K562 (cell line): ENCODE measurements around the gene LAG3. TPM values are rescaled to one million over a fixed set of nuclear protein-coding genes. Genes with fewer than 3 reads are reported as not detected.

Experiments used
- ATAC-seq: fragments of 200-7000 bp; cut with Tn5 transposase; 3 replicates; pipeline ENCODE4 v1.9.1; 2020; ENCODE audit warnings: moderate library complexity
- BruUV-seq: library from RNA; stranded (reverse); fragments of 400-500 nt; replicated peaks from 2 replicates; lab custom pipeline; 2021; lab: Mats Ljungman, UMichigan
- CTCF ChIA-PET: fragments of 300-600 bp; formaldehyde crosslinking; extraction: SDS; loops from one replicate; lab custom pipeline; 2021; ENCODE audit warnings: low intra/inter-chr PET ratio; lab: Yijun Ruan, JAX
- POLR2A ChIA-PET: fragments of 300-600, 350-650 bp; sonication (Branson Sonifier 250); formaldehyde crosslinking; extraction: SDS; loops from one replicate; lab custom pipeline; 2021; ENCODE audit warnings: antibody characterized with exemption, inconsistent platforms; lab: Yijun Ruan, JAX
- DNase-seq, 4 experiments: peaks; one replicate each; pipeline versions ENCODE4 v3.0.0 to v3.0.0-alpha.2; 2011 to 2018; ENCODE audit warnings: low spot score in 3 of 4, mixed read lengths in 3 of 4; ENCODE audit errors: extremely low read depth in 1 of 4
- FAIRE-seq: peaks from 2 replicates; lab custom pipeline; 2011; peaks lifted over from hg19 to GRCh38; lab: Jason Lieb, UNC
- H2AFZ ChIP-seq: 2 replicates; pipeline ENCODE4 v1.6.0; 2011; ENCODE audit warnings: low read depth, low read length, control low read depth, inconsistent platforms
- H3K27ac ChIP-seq: fragments of 200-600 bp; 3 replicates; pipeline ENCODE4 v1.8.0; 2011; ENCODE audit warnings: low read depth, mild to moderate bottlenecking, control low read depth, inconsistent platforms, low read length, moderate library complexity, mixed read lengths; ENCODE audit errors: extremely low read depth
- H3K27me3 ChIP-seq, 2 experiments: fragments of 300-600 bp in 1 of 2; 2 replicates in 1 of 2; 3 replicates in 1 of 2; pipeline versions ENCODE4 v1.6.0 to v1.8.0; 2011; ENCODE audit warnings: inconsistent platforms in 2 of 2, low read length in 2 of 2, mild to moderate bottlenecking in 1 of 2, mixed read lengths in 1 of 2, moderate library complexity in 1 of 2; ENCODE audit not compliant: control insufficient read depth in 2 of 2, insufficient read depth in 2 of 2
- H3K36me3 ChIP-seq: fragments of 300-600 bp; 3 replicates; pipeline ENCODE4 v1.8.0; 2011; ENCODE audit warnings: mild to moderate bottlenecking, low read length, inconsistent platforms; ENCODE audit not compliant: control insufficient read depth, insufficient read depth
- H3K4me1 ChIP-seq, 2 experiments: fragments of 200-600 bp in 1 of 2; replicated peaks in 1 of 2; 2 replicates in 1 of 2; 3 replicates in 1 of 2; pipeline versions ENCODE4 v1.5.1 to v1.8.0; 2011; ENCODE audit warnings: inconsistent platforms in 2 of 2, low read length in 2 of 2, mild to moderate bottlenecking in 1 of 2, mixed read lengths in 1 of 2, moderate library complexity in 1 of 2; ENCODE audit not compliant: control insufficient read depth in 2 of 2, insufficient read depth in 2 of 2
- H3K4me2 ChIP-seq: 2 replicates; pipeline ENCODE4 v1.6.1; 2011; ENCODE audit warnings: low read length, control low read depth, inconsistent platforms, mixed read lengths; ENCODE audit not compliant: insufficient read depth
- H3K4me3 ChIP-seq: fragments of 200-600 bp; sonication (generic), shearing (Covaris generic); 2 replicates; pipeline ENCODE4 v1.5.1; 2016; ENCODE audit warnings: control low read depth, inconsistent platforms
- H3K79me2 ChIP-seq: fragments of 200-600 bp; 3 replicates; pipeline ENCODE4 v1.8.0; 2011; ENCODE audit warnings: low read length, inconsistent platforms; ENCODE audit not compliant: control insufficient read depth, insufficient read depth
- H3K9ac ChIP-seq, 2 experiments: 2 replicates each; pipeline versions ENCODE4 v1.6.0 to v1.6.1; 2011; ENCODE audit warnings: low read depth in 2 of 2, low read length in 2 of 2, control low read depth in 1 of 2, inconsistent platforms in 1 of 2, mild to moderate bottlenecking in 1 of 2, mixed read lengths in 1 of 2; ENCODE audit not compliant: insufficient read depth in 1 of 2
- H3K9me1 ChIP-seq: one replicate; pipeline ENCODE4 v1.6.0; 2011; ENCODE audit warnings: inconsistent platforms, mild to moderate bottlenecking, low read length, moderate library complexity; ENCODE audit not compliant: control insufficient read depth, insufficient read depth
- H3K9me3 ChIP-seq: replicated peaks from 2 replicates; pipeline ENCODE4 v1.5.1; 2011; ENCODE audit warnings: low read depth, low read length, inconsistent platforms; ENCODE audit not compliant: control insufficient read depth, insufficient read depth
- H4K20me1 ChIP-seq: replicated peaks from 2 replicates; pipeline ENCODE4 v1.6.1; 2011; ENCODE audit warnings: low read length, inconsistent platforms, mixed read lengths; ENCODE audit not compliant: control insufficient read depth, insufficient read depth
- ADNP ChIP-seq: fragments of 200-800 bp; sonication (Bioruptor generic); IDR thresholded peaks from 2 replicates; pipeline ENCODE4 v1.6.1; 2016; ENCODE audit warnings: missing genetic modification characterization, missing compliant biosample characterization
- HMG20B ChIP-seq: fragments of 250-450 bp; sonication (Bioruptor Pico); IDR thresholded peaks from 2 replicates; pipeline ENCODE4 v1.5.0; 2021; ENCODE audit warnings: mild to moderate bottlenecking
- NR3C1 ChIP-seq: sonication (generic); formaldehyde crosslinking; IDR thresholded peaks from 2 replicates; pipeline ENCODE4 v1.8.1; 2022; ENCODE audit warnings: missing genetic modification reagents
- RBM22 ChIP-seq: fragments of 200-400 bp; formaldehyde crosslinking; IDR thresholded peaks from 2 replicates; pipeline ENCODE4 v1.6.1; 2018; ENCODE audit warnings: low read length, low read depth; ENCODE audit not compliant: poor library complexity, severe bottlenecking
- RBM39 ChIP-seq: fragments of 200-400 bp; formaldehyde crosslinking; optimal IDR thresholded peaks from 2 replicates; pipeline ENCODE3; 2018; ENCODE audit warnings: low read depth, low read length
- SPI1 ChIP-seq: IDR thresholded peaks from 2 replicates; pipeline ENCODE4 v1.6.1; 2011; ENCODE audit warnings: low read depth, low read length, control low read depth, borderline replicate concordance
- THAP7 ChIP-seq: fragments of 250-450 bp; sonication (Bioruptor Pico); IDR thresholded peaks from 2 replicates; pipeline ENCODE4 v1.5.0; 2021
- ZNF224 ChIP-seq: sonication (generic); formaldehyde crosslinking; IDR thresholded peaks from 2 replicates; pipeline ENCODE4 v1.8.0; 2022; ENCODE audit warnings: mild to moderate bottlenecking, missing genetic modification reagents
- ZNF282 ChIP-seq: sonication (generic); formaldehyde crosslinking; IDR thresholded peaks from 2 replicates; pipeline ENCODE4 v1.8.1; 2023; ENCODE audit warnings: missing genetic modification reagents
- ZNF79 ChIP-seq: fragments of 250-450 bp; sonication (Bioruptor Pico); IDR thresholded peaks from 2 replicates; pipeline ENCODE4 v1.4.0; 2020; ENCODE audit warnings: low read depth, mild to moderate bottlenecking, moderate library complexity
- WGBS: fragments of 100-300 bp; shearing (Covaris generic); methylation state at CpG from one replicate; pipeline ENCODE4 v1.1.6; 2016; ENCODE audit warnings: low coverage, mixed read lengths; ENCODE audit not compliant: insufficient coverage; ENCODE audit errors: missing lambda C conversion rate; 5-methylcytosine and 5-hydroxymethylcytosine counted together
- in situ Hi-C: fragments of 300-500 bp; cut with MboI; formaldehyde crosslinking; loops from 4 replicates; pipeline ENCODE4 v1.15.0; 2018; ENCODE audit warnings: inconsistent platforms, mixed read lengths
- intact Hi-C: fragments of 100-400 bp; cut with micrococcal nuclease; formaldehyde crosslinking; loops from 2 replicates; pipeline ENCODE4 v1.14.2; 2022
- polyA plus RNA-seq, 8 experiments: library from polyadenylated mRNA; depleted of rRNA in 4 of 8; stranded (reverse) in 5 of 8; unstranded in 3 of 8; fragments of >200 nt; fragmentation: Nextera tagmentation in 2 of 8; fragmentation: Illumina TruSeq in 1 of 8; extraction: Ambion mirVana in 2 of 8; extraction: Trizol in 1 of 8; gene quantifications; 2 replicates each; pipeline versions ENCODE4 v1.2.1 to v1.2.3, GENCODE V29; 2011 to 2014; ENCODE audit warnings: inconsistent platforms in 1 of 8, missing spikeins in 1 of 8
- total RNA-seq, 7 experiments: library from RNA; depleted of rRNA in 6 of 7; stranded (reverse); fragments of >200 nt in 6 of 7; fragmentation: Illumina TruSeq in 2 of 7; extraction: Trizol in 2 of 7; gene quantifications; 2 replicates each; pipeline versions ENCODE4 v1.2.1 to v1.2.3, GENCODE V29; 2011 to 2021; ENCODE audit warnings: low replicate concordance in 1 of 7
- TF ChIP-seq, protein P1 (sequence below): sonication (generic); formaldehyde crosslinking; IDR thresholded peaks from 2 replicates; pipeline ENCODE4 v1.9.0; 2022; ENCODE audit warnings: mild to moderate bottlenecking, missing genetic modification reagents
- TF ChIP-seq, protein P2 (sequence below): fragments of 250-450 bp; sonication (Bioruptor Pico); IDR thresholded peaks from 2 replicates; pipeline ENCODE4 v1.4.0; 2020; ENCODE audit warnings: borderline replicate concordance

LAG3 gene
- total and polyA plus RNA-seq, 9 of the 15 experiments (the other 6 are each of a cell fraction or from before 2014, with no cell fraction given), result 0.07 to 0.66 (median 0.09) TPM; not detected in 1

DNA sequence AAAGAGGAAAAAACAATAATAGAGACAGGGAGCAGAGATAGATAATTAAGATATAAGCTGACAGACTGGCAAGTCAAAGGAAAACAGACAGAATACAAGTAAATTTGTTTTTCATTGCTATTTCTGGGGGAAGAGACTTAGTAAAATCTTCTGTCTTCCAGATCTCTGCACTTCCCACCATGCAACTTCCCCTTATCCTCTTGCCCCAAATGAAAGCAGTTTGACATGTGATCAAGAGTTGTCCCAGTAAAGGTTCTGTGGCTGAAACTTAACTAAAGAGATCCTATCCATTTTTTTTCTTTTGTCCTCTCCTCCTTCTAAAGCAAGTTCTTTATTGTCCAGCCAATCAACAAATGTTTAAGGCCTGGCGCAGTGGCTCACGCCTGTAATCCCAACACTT lies 17.9 kb upstream of the LAG3 start:
- Histone ChIP-seq H3K27me3 (no peaks in the 10 kb centered on the region), H3K27ac (no peak overlapping the region), H4K20me1 (peaks cover 5% of the 10 kb centered on the region; the same call in 1 of the 2 replicates), H3K4me1 (peaks cover 17 to 29% of the 10 kb centered on the region in 2 experiments), H3K9ac (peak overlapping the region in 1 of 2 experiments; percentile 23; a peak in 1 of 4 replicates), H3K36me3 (peaks cover 27% of the 10 kb centered on the region; the same call in 2 of the 3 replicates), H3K9me1 (peaks cover 3% of the 10 kb centered on the region), H2AFZ (no peak overlapping the region), H3K79me2 (peaks cover 31% of the 10 kb centered on the region), H3K9me3 (no peaks in the 10 kb centered on the region), H3K4me3 (no peak overlapping the region), H3K4me2 (no peak overlapping the region)
- ATAC-seq (no peak), DNase-seq (no peak), FAIRE-seq (no peak)
- intact Hi-C loops (no loop called here), in situ Hi-C loops (no loop called here)
- CTCF ChIA-PET, result interaction anchor here (1.1 to 2.1 kb wide), 5 partner anchors 22 to 82 kb away, joined by 3 to 24 read pairs (median 6); no protein-coding TSS in a partner anchor
- POLR2A ChIA-PET, result interaction anchor here (0.7 to 2.4 kb wide), 7 partner anchors 9 to 118 kb away, joined by 3 to 10 read pairs (median 5); partner anchors contain the start of gene ZNF384
- TF ChIP-seq, protein P1, sequence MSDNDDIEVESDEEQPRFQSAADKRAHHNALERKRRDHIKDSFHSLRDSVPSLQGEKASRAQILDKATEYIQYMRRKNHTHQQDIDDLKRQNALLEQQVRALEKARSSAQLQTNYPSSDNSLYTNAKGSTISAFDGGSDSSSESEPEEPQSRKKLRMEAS (CRISPR knock-in tag), result no peak
- TF ChIP-seq SPI1, result peak; percentile 35; the same call in 1 of the 2 replicates
- WGBS, result 95% methylated on average over 2 of the region's 2 CpGs
- BruUV-seq, result no TSS peak

DNA sequence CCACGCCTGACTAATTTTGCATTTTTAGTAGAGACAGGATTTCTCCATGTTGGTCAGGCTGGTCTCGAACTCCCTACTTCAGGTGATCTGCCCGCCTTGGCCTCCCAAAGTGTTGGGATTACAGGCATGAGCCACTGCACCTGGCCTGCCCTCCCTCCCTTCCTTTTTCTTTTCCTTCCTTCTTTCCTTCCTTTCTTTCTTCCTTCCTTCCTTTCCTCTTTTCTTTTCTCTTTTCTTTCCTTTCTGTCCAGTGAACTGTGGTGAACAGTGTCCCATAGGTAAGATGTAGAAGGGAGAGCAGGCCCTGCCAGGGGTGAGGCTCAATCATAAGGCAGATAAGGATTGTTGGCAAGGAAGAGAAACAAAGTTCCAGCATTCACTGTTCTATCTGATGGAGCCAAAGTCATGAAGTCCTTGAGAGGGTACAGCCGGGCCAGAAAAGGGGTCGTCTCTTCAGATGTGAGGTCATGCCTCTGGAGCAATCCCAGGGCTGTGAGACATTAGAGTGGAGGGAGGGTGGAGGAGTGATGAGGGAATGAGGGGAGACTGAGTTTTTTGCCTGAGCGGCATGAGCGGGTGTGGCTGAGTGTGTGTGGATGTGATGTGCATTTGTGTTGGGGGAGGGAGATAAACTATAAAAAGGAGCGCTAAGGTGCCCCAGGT lies 15.2 kb upstream of the LAG3 start:
- H2AFZ ChIP-seq, result peak overlapping the region; percentile 17; the same call in 1 of the 2 replicates
- POLR2A ChIA-PET, result no interaction called here
- intact Hi-C loops, result no loop called here
- no peak for TF ChIP-seq ZNF282 (CRISPR knock-in tag)
- no peak for TF ChIP-seq ZNF224 (CRISPR knock-in tag)
- no peak for TF ChIP-seq NR3C1 (CRISPR knock-in tag)
- no peak for TF ChIP-seq ZNF79 (CRISPR knock-in tag)
- TF ChIP-seq THAP7, result no peak
- TF ChIP-seq ADNP (tag), result no peak
- TF ChIP-seq RBM39, result no peak
- TF ChIP-seq HMG20B (CRISPR knock-in tag), result no peak
- no peak for TF ChIP-seq RBM22
- TF ChIP-seq, protein P2, sequence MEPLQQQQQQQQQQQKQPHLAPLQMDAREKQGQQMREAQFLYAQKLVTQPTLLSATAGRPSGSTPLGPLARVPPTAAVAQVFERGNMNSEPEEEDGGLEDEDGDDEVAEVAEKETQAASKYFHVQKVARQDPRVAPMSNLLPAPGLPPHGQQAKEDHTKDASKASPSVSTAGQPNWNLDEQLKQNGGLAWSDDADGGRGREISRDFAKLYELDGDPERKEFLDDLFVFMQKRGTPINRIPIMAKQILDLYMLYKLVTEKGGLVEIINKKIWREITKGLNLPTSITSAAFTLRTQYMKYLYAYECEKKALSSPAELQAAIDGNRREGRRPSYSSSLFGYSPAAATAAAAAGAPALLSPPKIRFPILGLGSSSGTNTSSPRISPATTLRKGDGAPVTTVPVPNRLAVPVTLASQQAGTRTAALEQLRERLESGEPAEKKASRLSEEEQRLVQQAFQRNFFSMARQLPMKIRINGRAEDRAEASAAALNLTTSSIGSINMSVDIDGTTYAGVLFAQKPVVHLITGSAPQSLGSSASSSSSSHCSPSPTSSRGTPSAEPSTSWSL (CRISPR knock-in tag), result no peak

More for the DNA sequence above, 15.2 kb upstream of the LAG3 start:
- Histone ChIP-seq H3K27ac (no peak overlapping the region), H3K9me1 (no peaks in the 10 kb centered on the region), H3K36me3 (no peaks in the 10 kb centered on the region; the same call in 2 of the 3 replicates), H3K27me3 (no peaks in the 10 kb centered on the region), H4K20me1 (0 out of 2 replicates have a peak, but pooled peaks cover under 1% of the 10 kb centered on the region), H3K4me2 (0 out of 2 replicates have a peak overlapping the region, but pooled peaks have one; percentile 6), H3K9me3 (no peaks in the 10 kb centered on the region), H3K4me3 (no peak overlapping the region), H3K9ac (peak overlapping the region in 1 of 2 experiments; percentile 0; a peak in 1 of 4 replicates), H3K4me1 (peaks cover 17 to 21% of the 10 kb centered on the region in 2 experiments), H3K79me2 (peaks cover 11% of the 10 kb centered on the region)
- WGBS, result 30% methylated on average over 8 of the region's 8 CpGs
- no peak for FAIRE-seq
- CTCF ChIA-PET, result no interaction called here
- BruUV-seq, result no TSS peak
- in situ Hi-C loops, result no loop called here
- DNase-seq, result no peak
- ATAC-seq, result no peak
